Activated gamma-delta T cell (primary cell): ENCODE measurements around the gene FAM20C.

ENCODE experiments used
- DNase-seq: peaks from one replicate; lab custom pipeline; 2025; lab: John Stamatoyannopoulos, UW

The FAM20C gene

DNA sequence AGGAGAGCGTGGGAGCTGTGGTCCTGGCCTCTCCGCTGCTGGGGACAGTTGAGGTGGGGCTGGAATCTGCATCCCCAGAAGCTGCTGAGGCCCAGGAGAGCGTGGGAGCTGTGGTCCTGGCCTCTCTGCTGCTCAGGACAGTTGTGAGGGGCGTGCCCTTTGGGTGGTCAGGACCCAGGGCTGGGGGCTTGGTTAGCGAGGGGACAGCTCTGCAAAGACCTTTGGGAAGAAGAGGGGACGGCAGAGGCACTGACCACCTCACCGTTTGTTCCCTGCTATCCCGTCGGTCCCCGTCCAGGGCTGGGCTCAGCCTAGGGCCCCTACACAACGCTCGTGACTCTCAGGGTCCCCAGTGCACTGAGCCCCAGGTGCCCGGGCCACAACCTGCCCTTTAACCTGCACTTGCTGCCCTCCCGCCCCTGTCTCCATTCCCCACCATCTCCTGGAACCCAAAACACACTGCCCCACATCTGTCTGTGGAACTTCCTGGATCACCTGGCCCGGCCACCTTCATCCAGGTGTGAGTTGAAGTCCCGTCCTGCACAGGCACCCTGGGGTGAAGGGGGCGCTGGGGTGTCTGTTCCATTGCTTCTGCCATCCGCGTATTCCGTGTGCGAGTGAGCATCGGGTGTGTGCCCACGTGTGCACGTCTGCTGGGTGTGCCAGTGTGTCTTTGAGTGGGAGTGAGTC is 111.7 kb downstream of the FAM20C start:
- no peak for DNase-seq

DNA sequence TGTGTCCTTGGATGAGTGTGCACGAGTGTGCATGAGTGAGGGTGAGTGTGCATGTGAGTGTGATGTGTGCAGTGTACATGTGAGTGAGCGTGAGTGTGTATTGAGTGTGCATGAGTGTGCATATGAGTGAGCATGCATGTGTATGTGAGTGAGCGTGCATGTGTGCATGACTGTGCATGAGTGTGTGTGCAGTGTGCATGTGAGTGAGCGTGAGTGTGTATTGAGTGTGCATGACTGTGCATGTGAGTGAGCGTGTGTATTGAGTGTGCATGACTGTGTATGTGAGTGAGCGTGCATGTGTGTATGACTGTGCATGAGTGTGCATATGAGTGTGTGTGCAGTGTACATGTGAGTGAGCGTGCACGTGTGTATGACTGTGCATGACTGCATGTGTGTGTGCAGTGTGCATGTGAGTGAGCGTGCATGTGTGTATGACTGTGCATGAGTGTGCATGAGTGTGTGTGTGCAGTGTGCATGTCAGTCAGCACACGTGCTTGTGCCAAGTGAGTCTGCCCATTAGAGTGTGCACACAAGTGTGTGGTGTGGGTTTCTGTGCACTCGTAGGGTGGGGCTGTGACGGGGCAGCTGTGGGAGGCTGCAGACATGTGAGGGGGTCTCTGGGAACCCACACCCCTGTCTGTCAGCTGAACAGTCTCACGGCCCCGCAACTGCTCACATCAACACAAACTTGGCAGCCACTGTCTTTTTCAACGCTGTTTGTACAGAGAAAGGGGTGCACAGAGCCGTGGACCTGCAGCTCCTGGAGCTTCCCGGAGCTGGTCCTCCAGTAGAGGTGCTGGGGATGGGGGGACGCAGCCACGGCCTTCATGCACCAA is 112.4 kb downstream of the FAM20C start:
- no peak for DNase-seq

DNA sequence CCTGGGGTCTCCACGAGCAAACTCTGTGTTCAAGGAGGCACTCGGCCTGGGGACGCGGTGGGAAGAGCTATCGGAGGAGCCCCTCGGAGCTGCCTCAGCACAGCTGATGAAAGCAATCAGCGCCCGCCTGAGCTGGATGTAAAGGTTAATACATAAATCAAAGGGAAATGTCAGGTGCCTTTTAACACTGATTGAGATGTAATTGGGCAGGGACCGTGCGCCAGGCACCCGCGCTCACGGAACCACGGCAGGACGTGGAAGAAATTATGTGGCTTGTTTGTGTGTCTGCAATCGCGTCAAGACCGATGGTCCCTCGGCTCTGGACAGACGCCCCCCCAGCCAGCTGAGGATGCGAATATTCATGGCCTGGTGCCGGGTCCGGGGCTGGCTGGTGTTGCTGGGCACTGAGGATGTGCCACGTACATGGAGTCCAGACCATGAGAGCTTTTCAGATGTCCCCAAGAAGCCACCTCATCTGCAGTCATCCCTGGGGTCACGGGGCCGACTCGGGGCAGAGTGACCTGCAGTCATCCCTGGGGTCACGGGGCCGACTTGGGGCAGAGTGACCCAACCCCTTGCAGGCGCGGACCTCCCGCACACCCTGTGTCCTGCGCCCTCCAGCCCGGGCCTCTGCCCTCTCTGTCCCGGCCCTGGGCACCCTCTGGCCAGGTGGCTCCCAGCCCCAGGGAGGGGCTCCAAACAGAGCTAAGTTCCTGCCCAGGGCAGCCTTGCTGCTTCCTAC is 113.2 kb downstream of the FAM20C start:
- DNase-seq: no peak

DNA sequence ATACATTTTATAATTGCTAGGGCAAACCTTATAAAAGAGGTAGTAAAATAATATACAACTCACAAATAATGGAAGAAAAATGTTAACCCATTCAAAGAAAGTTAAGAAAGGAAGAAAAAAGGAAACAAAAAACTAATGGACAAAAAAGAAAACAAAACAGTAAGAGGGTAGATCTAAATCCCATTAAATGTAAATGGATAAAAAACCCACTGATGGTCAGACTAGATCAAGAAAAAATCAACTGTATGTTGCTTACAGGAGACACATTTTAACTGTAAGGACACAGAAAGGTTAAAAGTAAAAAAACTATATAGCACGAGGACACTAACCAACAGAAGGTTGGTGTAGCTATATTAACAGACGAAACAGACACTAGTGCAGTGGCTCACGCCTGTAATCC is 115.6 kb downstream of the FAM20C start:
- no peak for DNase-seq

DNA sequence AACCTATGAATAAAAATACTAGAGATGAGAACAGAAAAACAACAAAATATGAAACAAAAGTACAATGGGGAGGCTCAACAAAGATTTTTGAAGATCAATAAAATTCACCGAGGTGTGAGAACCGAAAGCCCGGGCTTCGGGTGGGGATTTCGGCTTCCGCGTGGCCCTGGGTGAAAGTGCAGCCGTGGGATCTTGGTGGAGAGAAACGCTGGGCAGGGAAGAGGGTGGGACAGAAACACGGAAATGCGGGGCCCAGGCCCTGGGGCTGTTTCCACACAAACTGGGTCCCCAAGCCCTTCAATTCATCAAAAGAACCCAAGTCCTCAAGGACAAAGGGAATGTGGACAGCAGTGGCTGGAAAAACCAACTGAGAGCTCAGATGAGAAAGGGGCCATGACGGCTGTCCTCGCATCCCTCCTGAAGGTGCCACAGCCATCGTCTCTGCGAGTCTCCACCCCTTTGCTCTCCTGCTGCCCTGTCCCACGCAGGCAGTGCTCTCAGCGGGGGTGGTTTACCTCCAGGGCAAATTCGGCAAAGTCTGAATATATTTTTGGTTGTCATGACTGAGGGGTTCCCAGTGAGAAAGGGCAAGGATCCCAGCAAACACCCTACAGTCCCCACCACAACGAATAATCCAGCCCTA is 117.3 kb downstream of the FAM20C start:
- DNase-seq: no peak
